RPMI7951 (cell line): ENCODE measurements around the gene FAM114A2. TPM values are rescaled to one million over a fixed set of nuclear protein-coding genes. Genes with fewer than 3 reads are reported as not detected.

ENCODE experiments used
- DNase-seq: peaks from one replicate; pipeline ENCODE4 v3.0.0-alpha.2; 2012; ENCODE audit warnings: low read depth
- total RNA-seq: library from RNA; depleted of rRNA; stranded (reverse); fragments of >200 nt; shearing (Covaris generic); gene quantifications from 2 replicates; pipeline ENCODE4 v1.2.3, GENCODE V29; 2014

Gene FAM114A2
- total RNA-seq, 1 experiment from 2014 or later, result 17.4 TPM

GRCh38 chr5:153985498-153985897, 53.2 kb downstream of the FAM114A2 start:
- no peak for DNase-seq

GRCh38 chr5:153983885-153984284, 54.8 kb downstream of the FAM114A2 start:
- DNase-seq, result no peak

GRCh38 chr5:153981905-153982605, 56.7 kb downstream of the FAM114A2 start:
- no peak for DNase-seq

GRCh38 chr5:153979028-153979783, 59.5 kb downstream of the FAM114A2 start:
- DNase-seq, result no peak

GRCh38 chr5:153974813-153975163, 63.9 kb downstream of the FAM114A2 start:
- DNase-seq, result no peak

GRCh38 chr5:153974131-153974812, 64.4 kb downstream of the FAM114A2 start:
- peak; percentile 29 for DNase-seq

- no peak for DNase-seq
These were observed 66.5 kb downstream of the FAM114A2 start for GRCh38 chr5:153972240-153972639.

- DNase-seq, result no peak
These were observed 68.2 kb downstream of the FAM114A2 start for GRCh38 chr5:153970496-153970895.

GRCh38 chr5:153969563-153969895, 69.2 kb downstream of the FAM114A2 start:
- no peak for DNase-seq

GRCh38 chr5:153968761-153969562, 69.7 kb downstream of the FAM114A2 start:
- no peak for DNase-seq

- peak; percentile 26 for DNase-seq
These were observed 73.6 kb downstream of the FAM114A2 start for GRCh38 chr5:153964880-153965645.

- no peak for DNase-seq
These were observed 74.4 kb downstream of the FAM114A2 start for GRCh38 chr5:153964191-153964879.

- DNase-seq, result no peak
These were observed 78.2 kb downstream of the FAM114A2 start for GRCh38 chr5:153960269-153961215.

GRCh38 chr5:153959134-153959957, 79.4 kb downstream of the FAM114A2 start:
- peak; percentile 23 for DNase-seq

- no peak for DNase-seq
These were observed 81.5 kb downstream of the FAM114A2 start for GRCh38 chr5:153957205-153957604.

GRCh38 chr5:153953411-153953810, 85.3 kb downstream of the FAM114A2 start:
- DNase-seq, result no peak

- DNase-seq, result no peak
These were observed 85.8 kb downstream of the FAM114A2 start for GRCh38 chr5:153952893-153953292.

GRCh38 chr5:153952057-153952456, 86.7 kb downstream of the FAM114A2 start:
- no peak for DNase-seq

- no peak for DNase-seq
These were observed 97.4 kb downstream of the FAM114A2 start for GRCh38 chr5:153941265-153941664.
